Esophagus (tissue), 2 donors: ENCODE results near the gene RASGRP4. TPM values are rescaled to one million over a fixed set of nuclear protein-coding genes. Genes with fewer than 3 reads are reported as not detected.

Experiments
- H3K27ac ChIP-seq, 2 donors: one replicate each; pipeline ENCODE4 v1.5.1; 2013; ENCODE audit warnings: low read depth in 2 of 2, mild to moderate bottlenecking in 2 of 2, inconsistent platforms in 1 of 2, low read length in 1 of 2, moderate library complexity in 1 of 2
- H3K27me3 ChIP-seq, 2 donors: one replicate each; pipeline ENCODE4 v1.6.1; 2013; ENCODE audit warnings: low read length in 2 of 2, control low read depth in 1 of 2, mild to moderate bottlenecking in 1 of 2; ENCODE audit not compliant: insufficient read depth in 2 of 2, control insufficient read depth in 1 of 2
- H3K36me3 ChIP-seq, 2 donors: one replicate each; pipeline ENCODE4 v1.6.1; 2013; ENCODE audit warnings: low read length in 1 of 2; ENCODE audit not compliant: control insufficient read depth in 2 of 2, insufficient read depth in 2 of 2
- H3K4me1 ChIP-seq, 2 donors: one replicate each; pipeline ENCODE4 v1.6.1; 2013; ENCODE audit warnings: low read length in 1 of 2; ENCODE audit not compliant: control insufficient read depth in 2 of 2, insufficient read depth in 2 of 2
- H3K4me3 ChIP-seq, 2 donors: one replicate each; pipeline ENCODE4 v1.5.1; 2013; ENCODE audit warnings: low read length in 2 of 2, mild to moderate bottlenecking in 2 of 2, low read depth in 1 of 2, moderate library complexity in 1 of 2
- H3K9me3 ChIP-seq, 2 donors: one replicate each; pipeline ENCODE4 v1.6.1; 2013; ENCODE audit warnings: mild to moderate bottlenecking in 2 of 2, low read depth in 1 of 2, low read length in 1 of 2, moderate library complexity in 1 of 2; ENCODE audit not compliant: control insufficient read depth in 2 of 2, insufficient read depth in 1 of 2
- WGBS, 2 donors: extraction: QIAGEN DNeasy Blood & Tissue Kit; methylation state at CpG; one replicate each; pipeline ENCODE4 v1.1.7; 2013; 5-methylcytosine and 5-hydroxymethylcytosine counted together
- polyA plus RNA-seq, 2 donors: library from polyadenylated mRNA; stranded (reverse); fragments of 200-250 nt; gene quantifications; one replicate each; pipeline ENCODE4 v1.2.3, GENCODE V29; 2013
- donor health status: healthy with polysubstance abuse.
- donor health status: Bipolar disorder and iron deficiency.

RASGRP4 gene
- polyA plus RNA-seq, 2 donors, result 0.24 to 0.35 TPM

- H3K4me1 ChIP-seq, result peaks cover 5 to 13% of the 10 kb centered on the region in 2 donors
- H3K27me3 ChIP-seq, result no peaks in the 10 kb centered on the region
- H3K27ac ChIP-seq, result peak within 1 kb of the TSS; percentile 49 to 77
- H3K9me3 ChIP-seq, result no peaks in the 10 kb centered on the region
- WGBS, 2 donors, result 1 to 3% methylated on average over 15 to 45 of the region's 46 CpGs
- peaks cover 0 to 5% of the 10 kb centered on the region in 2 donors for H3K36me3 ChIP-seq
- H3K4me3 ChIP-seq, result peak within 1 kb of the TSS; percentile 48 to 50
Measured at GRCh38 chr19:38388349-38389100, 37.5 kb downstream of the RASGRP4 start, which contains the start of gene SPRED3. SPRED3 (plus strand) TSS chr19:38388697; CDS start chr19:38390303, 1,606 bp downstream.

- H3K27me3 ChIP-seq, result no peaks in the 10 kb centered on the region
- peak within 1 kb of the TSS; percentile 49 to 77 for H3K27ac ChIP-seq
- H3K4me3 ChIP-seq, result peak within 1 kb of the TSS; percentile 48 to 50
- H3K4me1 ChIP-seq, result peaks cover 5 to 17% of the 10 kb centered on the region in 2 donors
- no peaks in the 10 kb centered on the region for H3K9me3 ChIP-seq
- H3K36me3 ChIP-seq, result peaks cover 3 to 12% of the 10 kb centered on the region in 2 donors
- 1% methylated on average over 50 to 51 of the region's 51 CpGs for WGBS, 2 donors
Measured at GRCh38 chr19:38387550-38388348, 38.3 kb downstream of the RASGRP4 start, which contains the start of gene GGN. GGN (minus strand) TSS chr19:38388034; CDS start chr19:38387261, 773 bp downstream.

- peak overlapping the region; percentile 48 to 50 for H3K4me3 ChIP-seq
- H3K27ac ChIP-seq, result peak overlapping the region in 1 of 2 donors; percentile 77
- no peaks in the 10 kb centered on the region for H3K27me3 ChIP-seq
- no peaks in the 10 kb centered on the region for H3K9me3 ChIP-seq
- H3K4me1 ChIP-seq, result peaks cover 5 to 17% of the 10 kb centered on the region in 2 donors
- peaks cover 8 to 17% of the 10 kb centered on the region in 2 donors for H3K36me3 ChIP-seq
- 6 to 9% methylated on average over 34 to 36 of the region's 36 CpGs for WGBS, 2 donors
Measured at GRCh38 chr19:38386971-38387549, 39.0 kb downstream of the RASGRP4 start.

- Histone ChIP-seq H3K27me3 (no peaks in the 10 kb centered on the region), H3K4me1 (peaks cover 5 to 17% of the 10 kb centered on the region in 2 donors), H3K27ac (no peak overlapping the region), H3K36me3 (peaks cover 14 to 23% of the 10 kb centered on the region in 2 donors), H3K9me3 (no peaks in the 10 kb centered on the region), H3K4me3 (no peak overlapping the region)
- WGBS, 2 donors, result 44 to 49% methylated on average over 52 to 61 of the region's 61 CpGs
Measured at GRCh38 chr19:38386300-38386970, 39.6 kb downstream of the RASGRP4 start.

- Histone ChIP-seq H3K27me3 (no peaks in the 10 kb centered on the region), H3K36me3 (peaks cover 17 to 29% of the 10 kb centered on the region in 2 donors), H3K4me3 (no peak overlapping the region), H3K4me1 (peaks cover 5 to 17% of the 10 kb centered on the region in 2 donors), H3K9me3 (no peaks in the 10 kb centered on the region), H3K27ac (no peak overlapping the region)
- 55 to 75% methylated on average over 38 to 40 of the region's 40 CpGs for WGBS, 2 donors
Measured at GRCh38 chr19:38385804-38386257, 40.2 kb downstream of the RASGRP4 start.

- Histone ChIP-seq H3K9me3 (no peaks in the 10 kb centered on the region), H3K27me3 (no peaks in the 10 kb centered on the region)
- WGBS, 2 donors, result 77 to 87% methylated on average over 37 to 40 of the region's 40 CpGs
Measured at GRCh38 chr19:38385057-38385803, 40.8 kb downstream of the RASGRP4 start.

GRCh38 chr19:38384209-38385027 is 41.6 kb downstream of the RASGRP4 start:
- Histone ChIP-seq H3K27ac (no peak overlapping the region), H3K4me3 (no peak overlapping the region), H3K27me3 (no peaks in the 10 kb centered on the region), H3K4me1 (peaks cover 5 to 17% of the 10 kb centered on the region in 2 donors), H3K9me3 (no peaks in the 10 kb centered on the region), H3K36me3 (peaks cover 17 to 38% of the 10 kb centered on the region in 2 donors)
- WGBS, 2 donors, result 79 to 85% methylated on average over 10 of the region's 10 CpGs

More at GRCh38 chr19:38385057-38385803, 40.8 kb downstream of the RASGRP4 start:
- H3K27ac ChIP-seq, result no peak overlapping the region
- H3K36me3 ChIP-seq, result peaks cover 17 to 34% of the 10 kb centered on the region in 2 donors
- H3K4me1 ChIP-seq, result peaks cover 5 to 17% of the 10 kb centered on the region in 2 donors
- no peak overlapping the region for H3K4me3 ChIP-seq

GRCh38 chr19:38383743-38384142 is 42.3 kb downstream of the RASGRP4 start:
- 94 to 96% methylated on average over 2 of the region's 2 CpGs for WGBS, 2 donors
- no peaks in the 10 kb centered on the region for H3K9me3 ChIP-seq
- H3K4me3 ChIP-seq, result no peak overlapping the region
- peaks cover 17 to 42% of the 10 kb centered on the region in 2 donors for H3K36me3 ChIP-seq
- no peaks in the 10 kb centered on the region for H3K27me3 ChIP-seq
- peaks cover 5 to 17% of the 10 kb centered on the region in 2 donors for H3K4me1 ChIP-seq
- no peak overlapping the region for H3K27ac ChIP-seq
